Activated T-cell treated with anti-CD3 and anti-CD28 coated beads, Interleukin-2, amount 50 U/mL, for 4 hours (primary cell): ENCODE measurements around the gene GIMAP8. TPM values are rescaled to one million over a fixed set of nuclear protein-coding genes. Genes with fewer than 3 reads are reported as not detected.

Source experiments
- ATAC-seq, 2 donors: fragments of 200-7000 bp; cut with Tn5 transposase; one replicate each; pipeline ENCODE4 v1.10.0; 2021
- DNase-seq: peaks from one replicate; pipeline ENCODE4 v3.0.0-alpha.2; 2020
- H3K27me3 Mint-ChIP-seq: one replicate; pipeline ENCODE4 v1.8.0; 2021; ENCODE audit warnings: low read depth, mixed read lengths
- H3K36me3 Mint-ChIP-seq: one replicate; pipeline ENCODE4 v1.8.0; 2022; ENCODE audit warnings: mixed read lengths; ENCODE audit not compliant: insufficient read depth
- H3K4me1 Mint-ChIP-seq: one replicate; pipeline ENCODE4 v1.8.0; 2021; ENCODE audit warnings: low read depth, mixed read lengths
- H3K4me3 Mint-ChIP-seq: one replicate; pipeline ENCODE4 v1.8.0; 2021; ENCODE audit warnings: mild to moderate bottlenecking, moderate library complexity, mixed read lengths
- H3K9me3 Mint-ChIP-seq: one replicate; pipeline ENCODE4 v1.8.0; 2021; ENCODE audit warnings: mixed read lengths
- total RNA-seq, 3 donors: library from RNA; stranded (reverse); gene quantifications; one replicate each; pipeline ENCODE4 v1.2.1, GENCODE V29; 2021

The GIMAP8 gene
- total RNA-seq, 3 donors from 2014 or later = 3.5 to 4.0 (median 3.6) TPM

DNA sequence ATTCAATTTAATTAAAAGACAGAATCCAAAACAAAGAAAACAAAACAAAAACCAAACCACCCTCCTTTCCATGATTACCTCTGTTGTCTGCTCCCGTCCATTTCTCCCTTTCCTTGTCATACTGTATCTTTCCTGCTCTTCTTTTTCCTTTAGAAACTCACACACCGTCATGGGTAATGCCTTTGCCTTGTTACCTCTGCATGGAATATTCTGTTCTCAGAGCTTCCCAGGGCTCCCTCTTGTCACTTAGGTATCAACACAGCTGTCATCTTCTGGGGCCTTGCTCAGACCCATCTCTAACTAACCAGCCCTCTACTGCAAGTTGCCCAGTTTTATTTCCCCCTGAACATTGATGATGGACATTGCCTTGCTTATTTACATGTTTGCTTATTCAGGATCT lies 30.2 kb upstream of the GIMAP8 start:
- DNase-seq (no peak), ATAC-seq (no peak)
- H3K36me3 Mint-ChIP-seq = no peaks in the 10 kb centered on the region
- no peaks in the 10 kb centered on the region for H3K27me3 Mint-ChIP-seq
- H3K4me1 Mint-ChIP-seq = peaks cover 11% of the 10 kb centered on the region
- no peaks in the 10 kb centered on the region for H3K9me3 Mint-ChIP-seq
- H3K4me3 Mint-ChIP-seq = no peak overlapping the region

DNA sequence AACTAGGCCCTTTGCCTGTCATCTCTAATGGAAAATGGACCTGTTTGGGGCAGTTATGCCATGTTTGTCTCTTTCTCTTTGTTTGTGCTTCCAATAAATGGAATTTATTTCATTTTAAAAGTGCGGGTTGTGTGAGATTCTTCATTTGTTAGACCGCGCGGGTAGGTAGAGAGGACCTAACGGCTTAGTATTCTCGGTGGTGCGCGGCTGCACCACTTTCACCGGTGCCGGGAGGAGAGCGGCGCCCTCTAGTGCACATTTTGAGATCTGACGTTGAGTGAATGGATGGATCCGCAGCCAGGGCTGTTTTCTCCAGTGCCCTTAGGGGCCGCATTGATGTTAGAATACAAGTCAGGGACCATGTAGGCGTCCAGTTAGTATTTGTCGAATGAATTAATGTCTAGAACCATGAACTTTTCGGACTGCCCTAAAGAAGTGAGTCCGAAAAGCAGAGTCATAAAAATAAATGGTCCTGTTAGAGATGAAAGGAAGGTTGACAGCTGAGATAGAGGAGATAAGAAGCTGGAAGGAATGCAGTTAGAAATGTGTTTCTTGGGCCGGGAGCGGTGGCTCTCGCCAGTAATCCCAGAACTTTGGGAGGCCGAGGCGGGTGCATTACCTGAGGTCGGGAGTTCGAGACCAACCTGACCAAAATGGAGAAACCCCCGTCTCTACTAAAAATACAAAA lies 29.3 kb upstream of the GIMAP8 start:
- Mint-ChIP-seq H3K36me3 (no peaks in the 10 kb centered on the region), H3K4me3 (peak overlapping the region; percentile 27), H3K27me3 (no peaks in the 10 kb centered on the region), H3K4me1 (peaks cover 11% of the 10 kb centered on the region), H3K9me3 (no peaks in the 10 kb centered on the region)
- ATAC-seq (peak; percentile 100), DNase-seq (peak; percentile 86)

DNA sequence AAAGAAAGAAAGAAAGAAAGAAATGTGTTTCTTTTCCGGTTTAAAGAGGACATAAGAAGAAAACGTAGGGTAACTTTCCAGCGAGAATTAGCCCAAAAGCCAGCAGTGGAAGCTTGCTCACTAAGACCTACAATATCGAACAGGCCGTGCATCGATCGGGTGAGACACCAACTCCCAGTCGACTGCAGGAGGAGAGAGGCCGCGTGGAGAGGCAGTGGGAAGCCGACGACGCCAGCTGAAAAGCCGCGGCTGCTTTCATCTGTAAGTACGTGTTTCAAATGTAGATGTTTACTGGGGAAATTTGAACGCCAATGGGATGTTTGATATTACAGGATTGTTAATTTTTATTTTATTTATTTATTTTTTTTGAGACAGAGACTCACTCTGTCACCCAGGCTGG lies 28.6 kb upstream of the GIMAP8 start:
- Mint-ChIP-seq H3K27me3 (no peaks in the 10 kb centered on the region), H3K36me3 (no peaks in the 10 kb centered on the region), H3K4me3 (no peak overlapping the region), H3K4me1 (peaks cover 11% of the 10 kb centered on the region), H3K9me3 (no peaks in the 10 kb centered on the region)
- ATAC-seq (no peak), DNase-seq (no peak)

DNA sequence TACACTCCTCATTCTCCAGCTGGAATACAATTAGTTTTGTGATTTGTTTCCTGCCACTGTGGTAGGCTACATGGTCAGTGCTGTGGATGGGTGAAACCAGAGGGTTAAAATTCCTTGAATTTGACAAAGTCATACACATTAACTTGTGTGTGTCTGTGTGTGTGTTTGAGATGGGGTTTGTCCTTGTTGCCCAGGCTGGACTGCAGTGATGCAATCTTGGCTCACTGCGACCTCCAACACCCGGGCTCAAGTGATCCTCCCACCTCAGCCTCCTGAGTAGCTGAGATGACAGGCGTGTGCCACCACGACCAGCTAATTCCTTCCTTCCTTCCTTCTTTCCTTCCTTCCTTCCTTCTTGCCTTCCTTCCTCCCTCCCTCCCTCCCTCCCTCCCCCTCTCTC lies 24.8 kb upstream of the GIMAP8 start:
- H3K36me3 Mint-ChIP-seq = no peaks in the 10 kb centered on the region
- H3K9me3 Mint-ChIP-seq = no peaks in the 10 kb centered on the region
- no peak overlapping the region for H3K4me3 Mint-ChIP-seq
- H3K4me1 Mint-ChIP-seq = peaks cover 8% of the 10 kb centered on the region
- no peaks in the 10 kb centered on the region for H3K27me3 Mint-ChIP-seq
- no peak for ATAC-seq
- no peak for DNase-seq

- no peaks in the 10 kb centered on the region for H3K36me3 Mint-ChIP-seq
- DNase-seq (no peak), ATAC-seq (peak; percentile 46 to 48)
- no peaks in the 10 kb centered on the region for H3K9me3 Mint-ChIP-seq
- H3K4me1 Mint-ChIP-seq = peaks cover 12% of the 10 kb centered on the region
- H3K27me3 Mint-ChIP-seq = peaks cover 2% of the 10 kb centered on the region
- no peak overlapping the region for H3K4me3 Mint-ChIP-seq
These were observed 21.6 kb upstream of the GIMAP8 start for GRCh38 chr7:150428671-150429451.

DNA sequence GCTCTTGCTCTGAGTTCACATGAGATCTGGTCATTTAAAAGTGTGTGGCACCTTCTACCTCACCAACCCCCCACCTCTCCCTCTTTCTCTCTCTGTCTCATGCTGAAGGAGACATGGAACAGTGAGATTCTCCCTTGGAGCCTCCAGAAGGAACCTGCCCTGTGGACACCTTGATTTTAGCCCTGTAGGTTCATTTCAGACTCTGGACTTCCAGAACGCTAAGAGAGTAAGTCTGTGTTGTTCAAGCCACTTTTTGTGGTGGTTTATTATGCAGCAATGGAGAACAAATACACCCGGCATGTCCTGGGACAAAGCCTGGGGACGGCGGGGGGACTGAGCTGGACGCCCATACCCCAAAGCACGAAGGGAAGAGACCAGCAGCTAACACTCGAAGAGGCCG lies 20.7 kb upstream of the GIMAP8 start:
- ATAC-seq (no peak), DNase-seq (no peak)
- no peak overlapping the region for H3K4me3 Mint-ChIP-seq
- no peaks in the 10 kb centered on the region for H3K36me3 Mint-ChIP-seq
- peaks cover 14% of the 10 kb centered on the region for H3K4me1 Mint-ChIP-seq
- no peaks in the 10 kb centered on the region for H3K9me3 Mint-ChIP-seq
- peaks cover 2% of the 10 kb centered on the region for H3K27me3 Mint-ChIP-seq

DNA sequence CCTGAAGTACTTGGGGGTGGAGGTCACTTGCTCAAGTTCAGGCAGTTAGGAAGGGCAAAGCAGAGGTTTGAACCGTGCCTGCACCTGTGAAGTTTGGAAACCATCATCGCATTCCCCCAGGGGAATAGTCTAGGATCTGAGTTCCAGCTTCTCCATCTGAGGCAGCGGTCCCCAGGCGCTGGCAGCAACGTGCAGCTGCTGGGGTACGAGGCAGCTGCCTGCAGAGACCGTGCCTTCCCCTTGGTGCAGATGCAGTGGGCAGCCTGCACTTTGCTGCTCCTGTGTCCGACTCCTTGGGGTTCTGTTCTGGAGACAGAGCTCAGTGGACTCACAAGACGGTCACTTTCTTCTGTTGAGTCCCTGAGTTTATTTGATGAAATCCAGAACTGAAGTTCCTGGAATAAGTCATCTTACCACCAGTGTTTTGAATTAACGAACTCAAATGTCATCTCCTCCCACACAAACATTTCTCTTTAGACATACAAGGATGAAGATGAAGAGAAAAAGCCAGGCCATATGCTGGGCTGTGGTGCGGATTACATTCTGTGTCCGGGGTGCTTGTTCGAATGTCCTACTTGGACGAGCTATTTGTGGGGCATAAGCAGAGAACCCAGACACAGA lies 19.9 kb upstream of the GIMAP8 start:
- H3K4me3 Mint-ChIP-seq = no peak overlapping the region
- H3K27me3 Mint-ChIP-seq = peaks cover 2% of the 10 kb centered on the region
- DNase-seq (no peak), ATAC-seq (no peak)
- H3K9me3 Mint-ChIP-seq = no peaks in the 10 kb centered on the region
- no peaks in the 10 kb centered on the region for H3K36me3 Mint-ChIP-seq
- peaks cover 14% of the 10 kb centered on the region for H3K4me1 Mint-ChIP-seq

DNA sequence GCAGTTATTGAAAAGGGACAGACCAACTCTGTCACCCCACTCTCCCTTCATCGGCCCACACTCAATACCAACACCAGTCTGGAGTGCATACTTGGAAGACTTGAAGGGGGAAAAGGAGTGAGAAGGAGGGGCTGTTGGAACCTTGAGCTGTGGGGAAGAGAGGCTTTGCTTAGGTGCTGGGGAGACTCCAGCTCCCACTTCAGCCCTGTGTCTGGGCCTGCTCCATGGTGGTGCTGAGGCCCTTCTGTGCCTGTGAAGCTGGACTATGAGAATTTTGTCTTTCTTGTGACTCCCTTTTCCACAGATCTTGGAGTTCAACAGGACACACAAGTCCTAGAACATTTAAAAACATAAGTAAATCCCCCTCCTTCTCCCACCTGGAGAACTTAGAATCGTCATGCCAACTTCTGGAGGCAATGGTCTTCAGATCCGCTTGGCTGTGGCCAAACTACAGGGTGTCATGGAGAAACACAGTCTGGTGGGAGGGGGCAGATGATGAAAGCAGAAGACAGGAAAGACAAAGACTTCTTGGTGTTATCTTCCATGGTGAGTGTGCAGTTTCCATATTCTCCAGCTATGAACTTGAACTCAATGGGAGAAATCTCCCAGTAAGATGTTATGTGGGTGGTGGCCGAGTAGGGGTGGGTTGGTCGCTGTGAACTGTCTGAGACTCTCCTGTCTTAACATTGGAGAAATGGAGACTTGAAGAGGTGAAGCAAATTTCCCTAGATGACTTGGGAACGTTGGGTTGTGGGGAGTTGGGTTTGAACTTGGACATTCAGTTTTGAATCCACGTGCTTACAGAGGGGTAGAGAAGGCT lies 18.4 kb upstream of the GIMAP8 start:
- H3K27me3 Mint-ChIP-seq = peaks cover 2% of the 10 kb centered on the region
- DNase-seq (no peak), ATAC-seq (no peak)
- peaks cover 14% of the 10 kb centered on the region for H3K4me1 Mint-ChIP-seq
- no peaks in the 10 kb centered on the region for H3K9me3 Mint-ChIP-seq
- no peak overlapping the region for H3K4me3 Mint-ChIP-seq
- H3K36me3 Mint-ChIP-seq = no peaks in the 10 kb centered on the region

DNA sequence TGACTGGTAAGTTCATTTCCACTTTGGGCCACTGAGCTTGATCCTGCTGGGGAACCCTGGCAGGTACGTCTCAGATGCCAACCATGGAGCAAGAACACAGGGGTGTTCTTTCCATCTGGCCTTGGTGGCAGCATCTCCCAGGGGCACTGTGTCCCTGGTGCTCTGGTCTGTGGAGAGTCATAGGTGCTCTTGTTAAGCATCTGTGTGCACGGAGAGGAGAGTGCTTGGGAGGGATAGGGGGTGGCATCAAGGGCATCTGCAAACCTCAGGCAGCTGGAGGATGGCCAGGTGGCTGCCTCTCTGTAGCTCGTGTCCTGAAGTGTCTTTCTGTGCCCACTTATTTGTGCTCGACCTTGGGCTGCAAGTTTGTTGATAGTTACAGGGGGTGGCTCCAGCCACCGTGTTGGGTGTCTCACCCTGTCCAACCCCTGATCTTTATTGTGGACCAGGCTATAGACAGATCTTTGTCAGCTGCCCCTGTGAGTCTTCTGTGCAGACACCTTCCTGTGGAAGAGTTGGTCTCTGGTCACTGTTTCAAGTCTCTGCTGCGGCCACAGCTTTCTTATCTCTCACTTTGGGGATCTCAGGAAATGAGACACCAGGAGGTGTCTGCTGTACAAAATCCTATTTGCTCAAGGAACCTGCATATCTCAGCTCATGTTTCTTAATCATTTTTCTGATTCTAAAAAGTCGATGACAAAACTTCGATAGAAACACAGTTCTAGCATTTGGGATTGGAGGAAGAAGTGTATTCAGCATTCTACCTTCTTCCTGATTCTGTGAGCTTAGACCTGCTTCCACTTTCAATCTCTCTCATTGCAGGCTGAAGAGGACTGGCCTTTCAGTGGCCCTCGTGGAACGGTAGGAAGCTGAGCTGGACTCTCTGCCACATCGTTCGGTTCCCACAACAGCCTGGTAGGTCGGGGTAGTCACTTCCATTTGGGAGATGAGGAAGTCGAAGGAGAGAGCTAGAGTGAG lies 17.2 kb upstream of the GIMAP8 start:
- Mint-ChIP-seq H3K27me3 (peaks cover 2% of the 10 kb centered on the region), H3K4me1 (peaks cover 14% of the 10 kb centered on the region), H3K36me3 (no peaks in the 10 kb centered on the region), H3K9me3 (no peaks in the 10 kb centered on the region), H3K4me3 (no peak overlapping the region)
- DNase-seq (no peak), ATAC-seq (peak in 1 of 2 donors; percentile 7)

DNA sequence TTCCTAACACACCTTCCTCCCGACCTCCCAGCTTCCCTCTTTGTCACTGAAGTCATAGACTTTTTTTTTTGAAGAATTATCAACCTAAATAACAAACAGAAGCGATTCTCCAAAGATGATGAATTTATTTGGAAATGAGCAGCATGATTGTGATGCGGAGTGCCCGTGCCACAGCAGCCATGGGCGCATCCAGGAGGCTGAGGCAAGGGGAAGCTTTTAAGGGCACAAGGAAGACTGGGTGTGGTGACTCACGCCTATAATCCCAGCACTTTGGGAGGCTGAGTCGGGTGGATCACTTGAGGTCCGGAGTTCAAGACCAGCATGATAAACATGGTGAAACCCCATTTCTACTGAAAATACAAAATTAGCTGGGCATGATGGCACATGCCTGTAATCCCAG lies 16.2 kb upstream of the GIMAP8 start:
- Mint-ChIP-seq H3K4me3 (no peak overlapping the region), H3K27me3 (peaks cover 2% of the 10 kb centered on the region), H3K36me3 (no peaks in the 10 kb centered on the region), H3K9me3 (no peaks in the 10 kb centered on the region), H3K4me1 (peaks cover 15% of the 10 kb centered on the region)
- ATAC-seq (no peak), DNase-seq (no peak)

DNA sequence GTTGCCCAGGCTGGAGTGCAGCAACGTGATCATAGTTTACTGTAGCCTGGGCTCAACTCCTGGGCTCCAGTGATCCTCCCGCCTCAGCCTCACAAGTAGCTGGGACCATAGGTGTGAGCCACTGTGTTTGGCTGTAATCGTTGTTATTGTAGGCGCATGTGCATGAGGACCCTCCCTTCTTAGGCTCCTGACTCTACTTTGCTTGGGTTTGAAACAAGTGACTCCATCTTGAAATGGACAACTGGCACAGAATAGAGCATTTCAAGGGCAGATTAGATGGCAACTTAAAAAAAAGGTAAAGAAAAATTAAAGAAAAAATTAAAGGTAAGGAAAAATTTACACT lies 15.4 kb upstream of the GIMAP8 start:
- DNase-seq (no peak), ATAC-seq (no peak)
- no peaks in the 10 kb centered on the region for H3K9me3 Mint-ChIP-seq
- H3K36me3 Mint-ChIP-seq = no peaks in the 10 kb centered on the region
- H3K4me1 Mint-ChIP-seq = peaks cover 21% of the 10 kb centered on the region
- peaks cover 2% of the 10 kb centered on the region for H3K27me3 Mint-ChIP-seq
- no peak overlapping the region for H3K4me3 Mint-ChIP-seq

DNA sequence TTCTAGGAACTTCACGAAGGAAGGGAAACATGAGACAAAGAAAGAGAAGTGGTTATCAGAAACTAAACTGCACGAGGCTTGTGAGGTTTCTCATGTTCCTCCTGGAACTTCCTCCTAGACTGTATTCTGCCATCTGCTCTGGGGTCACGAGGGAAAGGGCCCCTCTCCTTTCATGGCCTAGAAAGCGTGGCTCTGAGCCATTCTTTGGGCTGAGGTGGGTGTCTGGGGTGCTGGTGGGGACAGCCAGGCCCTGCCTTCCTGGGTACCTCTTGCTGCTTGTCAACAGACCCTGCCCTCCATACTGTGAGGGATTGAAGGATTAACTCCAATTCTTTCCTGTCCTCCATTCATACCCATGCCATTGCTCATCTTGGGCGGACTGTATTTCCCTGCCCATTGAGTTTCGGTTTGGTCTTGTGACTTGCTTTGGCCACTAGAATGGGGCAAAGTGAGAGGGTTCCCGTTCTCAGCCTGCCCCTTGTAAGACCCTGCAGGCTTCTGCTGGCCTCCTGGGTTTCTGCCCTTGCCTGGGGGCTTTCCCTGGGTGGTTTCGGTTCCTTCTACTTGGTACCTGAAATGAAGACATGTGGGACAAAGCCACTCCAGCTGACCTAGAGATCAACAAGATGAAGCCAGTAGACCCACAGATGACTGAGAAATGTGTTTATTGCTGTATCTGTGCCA lies 14.9 kb upstream of the GIMAP8 start:
- Mint-ChIP-seq H3K4me1 (peaks cover 26% of the 10 kb centered on the region), H3K9me3 (no peaks in the 10 kb centered on the region), H3K36me3 (no peaks in the 10 kb centered on the region), H3K4me3 (no peak overlapping the region), H3K27me3 (peaks cover 2% of the 10 kb centered on the region)
- ATAC-seq = no peak
- DNase-seq = no peak

- Mint-ChIP-seq H3K27me3 (no peaks in the 10 kb centered on the region), H3K9me3 (peaks cover 7% of the 10 kb centered on the region), H3K36me3 (no peaks in the 10 kb centered on the region), H3K4me3 (no peak overlapping the region), H3K4me1 (peaks cover 20% of the 10 kb centered on the region)
- DNase-seq (no peak), ATAC-seq (peak; percentile 80 to 82)
These were observed 10.5 kb upstream of the GIMAP8 start for GRCh38 chr7:150439967-150440366.
